Measurements from ENCODE around the gene MAPK8IP3. TPM values are rescaled to one million over a fixed set of nuclear protein-coding genes. Genes with fewer than 3 reads are reported as not detected.

The MAPK8IP3 gene
- total RNA-seq, 2 donors from 2014 or later: 44.0 to 62.6 TPM

- Histone ChIP-seq H3K4me1 (no peaks in the 10 kb centered on the region), H3K9me3 (no peaks in the 10 kb centered on the region), H3K9ac (ENCODE audit: low read depth in 2 of 2, low read length in 2 of 2) (no peak overlapping the region), H3K36me3 (no peaks in the 10 kb centered on the region), H3K27ac (no peak overlapping the region), H3K27me3 (no peaks in the 10 kb centered on the region), H3K4me3 (no peak overlapping the region)
- DNase-seq: no peak
- intact Hi-C loops (cut with DNase I): no loop called here
- no peak for TF ChIP-seq CTCF (IDR thresholded peaks at IDR 0.05)
Observed at GRCh38 chr16:1810536-1810935, 104.5 kb downstream of the MAPK8IP3 start.

- no peak overlapping the region for H3K27ac ChIP-seq
- H3K9ac ChIP-seq (ENCODE audit: low read depth in 2 of 2, low read length in 2 of 2): no peak overlapping the region
- no peaks in the 10 kb centered on the region for H3K9me3 ChIP-seq
- TF ChIP-seq CTCF (IDR thresholded peaks at IDR 0.05): peak; percentile 45
- H3K4me1 ChIP-seq: no peaks in the 10 kb centered on the region
- H3K4me3 ChIP-seq: no peak overlapping the region
- no peaks in the 10 kb centered on the region for H3K36me3 ChIP-seq
- no peaks in the 10 kb centered on the region for H3K27me3 ChIP-seq
- intact Hi-C loops (cut with DNase I): no loop called here
- DNase-seq: peak; percentile 76
Observed at GRCh38 chr16:1812732-1813163, 106.8 kb downstream of the MAPK8IP3 start.

- no peak overlapping the region for H3K4me3 ChIP-seq
- no peak overlapping the region for H3K9ac ChIP-seq (ENCODE audit: low read depth in 2 of 2, low read length in 2 of 2)
- DNase-seq: no peak
- no peaks in the 10 kb centered on the region for H3K27me3 ChIP-seq
- intact Hi-C loops (cut with DNase I): no loop called here
- no peaks in the 10 kb centered on the region for H3K4me1 ChIP-seq
- no peaks in the 10 kb centered on the region for H3K9me3 ChIP-seq
- no peak for TF ChIP-seq CTCF (IDR thresholded peaks at IDR 0.05)
- H3K36me3 ChIP-seq: peaks cover 6% of the 10 kb centered on the region
- no peak overlapping the region for H3K27ac ChIP-seq
Observed at GRCh38 chr16:1815461-1815860, 109.5 kb downstream of the MAPK8IP3 start.

- Histone ChIP-seq H3K36me3 (peaks cover 6% of the 10 kb centered on the region), H3K27ac (no peak overlapping the region), H3K4me1 (no peaks in the 10 kb centered on the region), H3K27me3 (no peaks in the 10 kb centered on the region), H3K9me3 (no peaks in the 10 kb centered on the region), H3K4me3 (no peak overlapping the region), H3K9ac (ENCODE audit: low read depth in 2 of 2, low read length in 2 of 2) (no peak overlapping the region)
- no peak for DNase-seq
- no peak for TF ChIP-seq CTCF (IDR thresholded peaks at IDR 0.05)
- intact Hi-C loops (cut with DNase I): no loop called here
Observed at GRCh38 chr16:1816396-1817275, 110.6 kb downstream of the MAPK8IP3 start.

GRCh38 chr16:1817276-1817589 is 111.2 kb downstream of the MAPK8IP3 start:
- H3K4me1 ChIP-seq: no peaks in the 10 kb centered on the region
- H3K27me3 ChIP-seq: no peaks in the 10 kb centered on the region
- intact Hi-C loops (cut with DNase I): no loop called here
- H3K27ac ChIP-seq: no peak overlapping the region
- no peak for DNase-seq
- no peak overlapping the region for H3K9ac ChIP-seq (ENCODE audit: low read depth in 2 of 2, low read length in 2 of 2)
- peaks cover 12% of the 10 kb centered on the region for H3K36me3 ChIP-seq
- H3K9me3 ChIP-seq: no peaks in the 10 kb centered on the region
- no peak overlapping the region for H3K4me3 ChIP-seq
- no peak for TF ChIP-seq CTCF (IDR thresholded peaks at IDR 0.05)

All from colonic mucosa (tissue), 4 donors.